Measurements from ENCODE around the gene RLBP1.

The RLBP1 gene

GRCh38 chr15:89184357-89184756, 37.0 kb downstream of the RLBP1 start:
- no peak overlapping the region for H3K4me3 ChIP-seq (ENCODE audit: insufficient read depth, low read depth, low read length)

GRCh38 chr15:89179966-89180875, 41.2 kb downstream of the RLBP1 start:
- 80 to 87% methylated on average over 4 of the region's 5 CpGs for WGBS, 2 experiments
- Histone ChIP-seq H3K27me3 (ENCODE audit: control insufficient read depth, insufficient read depth, low read length, poor library complexity, severe bottlenecking) (no peaks in the 10 kb centered on the region), H3K9me3 (ENCODE audit: control insufficient read depth, low read length) (no peaks in the 10 kb centered on the region), H3K4me1 (ENCODE audit: control insufficient read depth, insufficient read depth, low read length) (no peaks in the 10 kb centered on the region), H3K36me3 (ENCODE audit: control insufficient read depth, insufficient read depth, low read length) (peaks cover 4% of the 10 kb centered on the region), H3K4me3 (ENCODE audit: insufficient read depth, low read depth, low read length) (no peak overlapping the region), H3K27ac (ENCODE audit: insufficient read depth, low read depth, low read length, poor library complexity, severe bottlenecking) (no peak overlapping the region)

More at GRCh38 chr15:89184357-89184756, 37.0 kb downstream of the RLBP1 start:
- 95 to 97% methylated on average over 6 of the region's 6 CpGs for WGBS, 2 experiments
- Histone ChIP-seq H3K9me3 (ENCODE audit: control insufficient read depth, low read length) (no peaks in the 10 kb centered on the region), H3K27ac (ENCODE audit: insufficient read depth, low read depth, low read length, poor library complexity, severe bottlenecking) (no peak overlapping the region), H3K27me3 (ENCODE audit: control insufficient read depth, insufficient read depth, low read length, poor library complexity, severe bottlenecking) (no peaks in the 10 kb centered on the region), H3K36me3 (ENCODE audit: control insufficient read depth, insufficient read depth, low read length) (no peaks in the 10 kb centered on the region), H3K4me1 (ENCODE audit: control insufficient read depth, insufficient read depth, low read length) (no peaks in the 10 kb centered on the region)

- Histone ChIP-seq H3K4me1 (ENCODE audit: control insufficient read depth, insufficient read depth, low read length) (no peaks in the 10 kb centered on the region), H3K4me3 (ENCODE audit: insufficient read depth, low read depth, low read length) (no peak overlapping the region), H3K27me3 (ENCODE audit: control insufficient read depth, insufficient read depth, low read length, poor library complexity, severe bottlenecking) (no peaks in the 10 kb centered on the region), H3K27ac (ENCODE audit: insufficient read depth, low read depth, low read length, poor library complexity, severe bottlenecking) (no peak overlapping the region), H3K36me3 (ENCODE audit: control insufficient read depth, insufficient read depth, low read length) (peaks cover 4% of the 10 kb centered on the region), H3K9me3 (ENCODE audit: control insufficient read depth, low read length) (no peaks in the 10 kb centered on the region)
- 92 to 93% methylated on average over 11 of the region's 11 CpGs for whole genome bisulfite sequencing, 2 experiments
Measured at GRCh38 chr15:89178307-89178977, 42.9 kb downstream of the RLBP1 start.

GRCh38 chr15:89177633-89178306, 43.6 kb downstream of the RLBP1 start:
- no peaks in the 10 kb centered on the region for H3K9me3 ChIP-seq (ENCODE audit: control insufficient read depth, low read length)
- WGBS, 2 experiments: 25% methylated on average over 6 of the region's 6 CpGs

GRCh38 chr15:89177116-89177515, 44.3 kb downstream of the RLBP1 start:
- no peak overlapping the region for H3K27ac ChIP-seq (ENCODE audit: insufficient read depth, low read depth, low read length, poor library complexity, severe bottlenecking)
- H3K36me3 ChIP-seq (ENCODE audit: control insufficient read depth, insufficient read depth, low read length): peaks cover 4% of the 10 kb centered on the region
- no peaks in the 10 kb centered on the region for H3K27me3 ChIP-seq (ENCODE audit: control insufficient read depth, insufficient read depth, low read length, poor library complexity, severe bottlenecking)
- H3K9me3 ChIP-seq (ENCODE audit: control insufficient read depth, low read length): no peaks in the 10 kb centered on the region
- WGBS, 2 experiments: 96 to 97% methylated on average over 12 of the region's 12 CpGs
- no peaks in the 10 kb centered on the region for H3K4me1 ChIP-seq (ENCODE audit: control insufficient read depth, insufficient read depth, low read length)
- no peak overlapping the region for H3K4me3 ChIP-seq (ENCODE audit: insufficient read depth, low read depth, low read length)

More at GRCh38 chr15:89177633-89178306, 43.6 kb downstream of the RLBP1 start:
- no peaks in the 10 kb centered on the region for H3K4me1 ChIP-seq (ENCODE audit: control insufficient read depth, insufficient read depth, low read length)
- H3K36me3 ChIP-seq (ENCODE audit: control insufficient read depth, insufficient read depth, low read length): peaks cover 4% of the 10 kb centered on the region
- no peak overlapping the region for H3K4me3 ChIP-seq (ENCODE audit: insufficient read depth, low read depth, low read length)
- no peaks in the 10 kb centered on the region for H3K27me3 ChIP-seq (ENCODE audit: control insufficient read depth, insufficient read depth, low read length, poor library complexity, severe bottlenecking)
- no peak overlapping the region for H3K27ac ChIP-seq (ENCODE audit: insufficient read depth, low read depth, low read length, poor library complexity, severe bottlenecking)

GRCh38 chr15:89175617-89176191, 45.7 kb downstream of the RLBP1 start:
- H3K27me3 ChIP-seq (ENCODE audit: control insufficient read depth, insufficient read depth, low read length, poor library complexity, severe bottlenecking): no peaks in the 10 kb centered on the region
- H3K4me3 ChIP-seq (ENCODE audit: insufficient read depth, low read depth, low read length): no peak overlapping the region
- no peak overlapping the region for H3K27ac ChIP-seq (ENCODE audit: insufficient read depth, low read depth, low read length, poor library complexity, severe bottlenecking)
- no peaks in the 10 kb centered on the region for H3K9me3 ChIP-seq (ENCODE audit: control insufficient read depth, low read length)
- 94 to 95% methylated on average over 13 of the region's 13 CpGs for WGBS, 2 experiments
- no peaks in the 10 kb centered on the region for H3K4me1 ChIP-seq (ENCODE audit: control insufficient read depth, insufficient read depth, low read length)
- H3K36me3 ChIP-seq (ENCODE audit: control insufficient read depth, insufficient read depth, low read length): peaks cover 4% of the 10 kb centered on the region

- Histone ChIP-seq H3K36me3 (ENCODE audit: control insufficient read depth, insufficient read depth, low read length) (peaks cover 4% of the 10 kb centered on the region), H3K4me3 (ENCODE audit: insufficient read depth, low read depth, low read length) (no peak overlapping the region), H3K27me3 (ENCODE audit: control insufficient read depth, insufficient read depth, low read length, poor library complexity, severe bottlenecking) (no peaks in the 10 kb centered on the region), H3K4me1 (ENCODE audit: control insufficient read depth, insufficient read depth, low read length) (no peaks in the 10 kb centered on the region), H3K9me3 (ENCODE audit: control insufficient read depth, low read length) (no peaks in the 10 kb centered on the region), H3K27ac (ENCODE audit: insufficient read depth, low read depth, low read length, poor library complexity, severe bottlenecking) (no peak overlapping the region)
- WGBS, 2 experiments: 91 to 97% methylated on average over 5 of the region's 5 CpGs
Measured at GRCh38 chr15:89174476-89174875, 46.9 kb downstream of the RLBP1 start.

GRCh38 chr15:89172921-89173320, 48.5 kb downstream of the RLBP1 start:
- Histone ChIP-seq H3K27ac (ENCODE audit: insufficient read depth, low read depth, low read length, poor library complexity, severe bottlenecking) (no peak overlapping the region), H3K27me3 (ENCODE audit: control insufficient read depth, insufficient read depth, low read length, poor library complexity, severe bottlenecking) (no peaks in the 10 kb centered on the region), H3K9me3 (ENCODE audit: control insufficient read depth, low read length) (no peaks in the 10 kb centered on the region), H3K4me1 (ENCODE audit: control insufficient read depth, insufficient read depth, low read length) (no peaks in the 10 kb centered on the region), H3K4me3 (ENCODE audit: insufficient read depth, low read depth, low read length) (no peak overlapping the region), H3K36me3 (ENCODE audit: control insufficient read depth, insufficient read depth, low read length) (peaks cover 4% of the 10 kb centered on the region)
- WGBS, 2 experiments: 95 to 97% methylated on average over 2 of the region's 2 CpGs

- no peaks in the 10 kb centered on the region for H3K9me3 ChIP-seq (ENCODE audit: control insufficient read depth, low read length)
- H3K27me3 ChIP-seq (ENCODE audit: control insufficient read depth, insufficient read depth, low read length, poor library complexity, severe bottlenecking): no peaks in the 10 kb centered on the region
- H3K27ac ChIP-seq (ENCODE audit: insufficient read depth, low read depth, low read length, poor library complexity, severe bottlenecking): no peak overlapping the region
- H3K36me3 ChIP-seq (ENCODE audit: control insufficient read depth, insufficient read depth, low read length): peaks cover 4% of the 10 kb centered on the region
- WGBS, 2 experiments: 53 to 54% methylated on average over 12 of the region's 12 CpGs
- no peaks in the 10 kb centered on the region for H3K4me1 ChIP-seq (ENCODE audit: control insufficient read depth, insufficient read depth, low read length)
- H3K4me3 ChIP-seq (ENCODE audit: insufficient read depth, low read depth, low read length): no peak overlapping the region
Measured at GRCh38 chr15:89171136-89172072, 50.0 kb downstream of the RLBP1 start.
